Bronchial epithelial cell (primary cell): ENCODE measurements around the gene SMYD4. TPM values are rescaled to one million over a fixed set of nuclear protein-coding genes. Genes with fewer than 3 reads are reported as not detected.

Experiments used
- DNase-seq: peaks from one replicate; pipeline ENCODE4 v3.0.0-alpha.2; 2010; ENCODE audit warnings: low read depth
- FAIRE-seq: peaks from 2 replicates; lab custom pipeline; 2011; peaks lifted over from hg19 to GRCh38; lab: Jason Lieb, UNC
- H3K27me3 ChIP-seq: 2 replicates; pipeline ENCODE4 v1.5.1; 2011; ENCODE audit warnings: low read length; ENCODE audit not compliant: control insufficient read depth, insufficient read depth
- H3K36me3 ChIP-seq: 2 replicates; pipeline ENCODE4 v1.5.1; 2011; ENCODE audit warnings: low read length; ENCODE audit not compliant: control insufficient read depth, insufficient read depth
- H3K4me3 ChIP-seq: 2 replicates; pipeline ENCODE4 v1.5.1; 2011; ENCODE audit warnings: mild to moderate bottlenecking, low read depth, low read length, control low read depth
- total RNA-seq: library from RNA; depleted of rRNA; stranded (reverse); fragments of >200 nt; gene quantifications from 2 replicates; pipeline ENCODE4 v1.2.1, GENCODE V29; 2014
- TF ChIP-seq, protein P1 (sequence below): IDR thresholded peaks from 2 replicates; pipeline ENCODE4 v1.5.1; 2011; ENCODE audit warnings: mild to moderate bottlenecking, moderate library complexity, low read length, control low read depth, inconsistent platforms; ENCODE audit not compliant: insufficient read depth, severe bottlenecking

SMYD4 gene
- total RNA-seq, 1 donor from 2014 or later: 7.9 TPM

DNA sequence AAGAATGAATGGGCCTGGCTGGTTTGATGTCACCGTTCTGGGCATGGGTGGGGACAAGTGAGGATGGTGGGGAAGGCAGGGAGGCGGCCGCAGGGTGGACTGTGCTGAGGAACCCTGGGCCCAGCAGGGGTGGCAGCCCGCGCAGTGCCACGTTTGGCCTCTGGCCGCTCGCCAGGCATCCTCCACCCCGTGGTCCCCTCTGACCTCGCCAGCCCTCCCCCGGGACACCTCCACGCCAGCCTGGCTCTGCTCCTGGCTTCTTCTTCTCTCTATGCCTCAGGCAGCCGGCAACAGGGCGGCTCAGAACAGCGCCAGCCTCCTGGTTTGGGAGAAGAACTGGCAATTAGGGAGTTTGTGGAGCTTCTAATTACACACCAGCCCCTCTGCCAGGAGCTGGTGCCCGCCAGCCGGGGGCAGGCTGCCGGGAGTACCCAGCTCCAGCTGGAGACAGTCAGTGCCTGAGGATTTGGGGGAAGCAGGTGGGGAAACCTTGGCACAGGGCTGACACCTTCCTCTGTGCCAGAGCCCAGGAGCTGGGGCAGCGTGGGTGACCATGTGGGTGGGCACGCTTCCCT, 74.4 kb downstream of the SMYD4 start:
- no peak for FAIRE-seq
- H3K27me3 ChIP-seq: no peaks in the 10 kb centered on the region
- TF ChIP-seq, protein P1, sequence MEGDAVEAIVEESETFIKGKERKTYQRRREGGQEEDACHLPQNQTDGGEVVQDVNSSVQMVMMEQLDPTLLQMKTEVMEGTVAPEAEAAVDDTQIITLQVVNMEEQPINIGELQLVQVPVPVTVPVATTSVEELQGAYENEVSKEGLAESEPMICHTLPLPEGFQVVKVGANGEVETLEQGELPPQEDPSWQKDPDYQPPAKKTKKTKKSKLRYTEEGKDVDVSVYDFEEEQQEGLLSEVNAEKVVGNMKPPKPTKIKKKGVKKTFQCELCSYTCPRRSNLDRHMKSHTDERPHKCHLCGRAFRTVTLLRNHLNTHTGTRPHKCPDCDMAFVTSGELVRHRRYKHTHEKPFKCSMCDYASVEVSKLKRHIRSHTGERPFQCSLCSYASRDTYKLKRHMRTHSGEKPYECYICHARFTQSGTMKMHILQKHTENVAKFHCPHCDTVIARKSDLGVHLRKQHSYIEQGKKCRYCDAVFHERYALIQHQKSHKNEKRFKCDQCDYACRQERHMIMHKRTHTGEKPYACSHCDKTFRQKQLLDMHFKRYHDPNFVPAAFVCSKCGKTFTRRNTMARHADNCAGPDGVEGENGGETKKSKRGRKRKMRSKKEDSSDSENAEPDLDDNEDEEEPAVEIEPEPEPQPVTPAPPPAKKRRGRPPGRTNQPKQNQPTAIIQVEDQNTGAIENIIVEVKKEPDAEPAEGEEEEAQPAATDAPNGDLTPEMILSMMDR: no peak

DNA sequence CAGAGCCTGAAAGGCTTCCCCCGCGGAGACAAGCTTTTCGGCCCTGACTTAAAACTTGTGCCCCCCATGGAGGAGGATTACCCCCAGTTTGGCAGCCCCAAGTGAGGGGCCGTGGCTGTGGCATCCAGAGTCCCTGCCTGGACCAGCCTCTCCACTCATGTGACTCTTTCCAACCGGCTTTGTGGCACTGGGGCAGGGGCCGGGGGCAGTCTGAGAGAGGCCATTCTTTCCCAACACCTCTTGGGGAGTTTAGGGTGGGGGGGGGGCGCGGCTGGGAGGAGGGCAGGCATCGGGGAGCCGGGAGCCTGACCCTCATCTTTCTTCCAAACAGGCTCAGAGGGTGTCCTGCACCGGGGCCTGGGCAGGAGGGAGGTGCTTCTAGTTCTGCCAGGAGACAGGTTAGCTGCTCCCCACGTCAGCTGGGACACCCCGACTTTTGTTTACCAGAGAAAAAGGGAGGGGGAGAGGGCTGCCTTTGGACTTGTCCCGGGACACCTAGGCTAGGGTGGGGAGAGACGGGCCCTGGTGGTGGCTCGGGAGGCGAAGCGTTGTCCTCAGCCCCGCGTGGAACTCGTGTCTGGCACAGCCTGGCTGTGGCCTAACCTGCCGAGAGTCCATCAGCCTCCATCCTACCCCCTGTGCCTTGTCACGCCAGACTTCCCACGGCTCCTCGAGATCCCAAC, 75.1 kb downstream of the SMYD4 start:
- H3K36me3 ChIP-seq: peaks cover 1% of the 10 kb centered on the region
- FAIRE-seq: peak; percentile 66
- H3K4me3 ChIP-seq: no peak overlapping the region
- H3K27me3 ChIP-seq: no peaks in the 10 kb centered on the region
- TF ChIP-seq, protein P1: no peak
- DNase-seq: no peak

More for the DNA sequence above, 74.4 kb downstream of the SMYD4 start:
- H3K36me3 ChIP-seq: peaks cover 1% of the 10 kb centered on the region
- no peak overlapping the region for H3K4me3 ChIP-seq
- DNase-seq: no peak

DNA sequence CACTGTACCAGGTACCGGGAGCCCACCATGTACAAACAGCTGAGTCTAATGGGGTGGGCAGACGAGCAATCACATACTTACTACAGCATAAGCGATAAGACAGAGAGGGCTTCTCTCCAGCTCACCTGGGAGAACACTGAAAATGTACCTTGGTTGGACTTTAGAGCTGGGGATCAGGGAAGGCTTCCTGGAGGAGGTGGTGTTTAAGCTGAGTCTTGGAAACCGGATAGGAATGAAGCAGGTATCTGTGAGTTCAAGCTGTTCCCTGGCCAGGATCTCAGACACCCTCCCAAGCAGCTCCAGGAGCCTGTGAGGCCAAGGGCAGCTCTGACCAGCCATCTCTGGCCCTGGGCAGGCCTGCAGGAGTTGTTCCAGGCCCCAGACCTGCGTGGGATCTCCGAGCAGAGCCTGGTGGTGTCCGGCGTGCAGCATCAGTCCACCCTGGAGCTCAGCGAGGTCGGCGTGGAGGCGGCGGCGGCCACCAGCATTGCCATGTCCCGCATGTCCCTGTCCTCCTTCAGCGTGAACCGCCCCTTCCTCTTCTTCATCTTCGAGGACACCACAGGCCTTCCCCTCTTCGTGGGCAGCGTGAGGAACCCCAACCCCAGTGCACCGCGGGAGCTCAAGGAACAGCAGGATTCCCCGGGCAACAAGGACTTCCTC, 75.8 kb downstream of the SMYD4 start:
- Histone ChIP-seq H3K4me3 (no peak overlapping the region), H3K36me3 (peaks cover 1% of the 10 kb centered on the region), H3K27me3 (no peaks in the 10 kb centered on the region)
- DNase-seq: no peak
- no peak for FAIRE-seq
- TF ChIP-seq, protein P1: no peak

DNA sequence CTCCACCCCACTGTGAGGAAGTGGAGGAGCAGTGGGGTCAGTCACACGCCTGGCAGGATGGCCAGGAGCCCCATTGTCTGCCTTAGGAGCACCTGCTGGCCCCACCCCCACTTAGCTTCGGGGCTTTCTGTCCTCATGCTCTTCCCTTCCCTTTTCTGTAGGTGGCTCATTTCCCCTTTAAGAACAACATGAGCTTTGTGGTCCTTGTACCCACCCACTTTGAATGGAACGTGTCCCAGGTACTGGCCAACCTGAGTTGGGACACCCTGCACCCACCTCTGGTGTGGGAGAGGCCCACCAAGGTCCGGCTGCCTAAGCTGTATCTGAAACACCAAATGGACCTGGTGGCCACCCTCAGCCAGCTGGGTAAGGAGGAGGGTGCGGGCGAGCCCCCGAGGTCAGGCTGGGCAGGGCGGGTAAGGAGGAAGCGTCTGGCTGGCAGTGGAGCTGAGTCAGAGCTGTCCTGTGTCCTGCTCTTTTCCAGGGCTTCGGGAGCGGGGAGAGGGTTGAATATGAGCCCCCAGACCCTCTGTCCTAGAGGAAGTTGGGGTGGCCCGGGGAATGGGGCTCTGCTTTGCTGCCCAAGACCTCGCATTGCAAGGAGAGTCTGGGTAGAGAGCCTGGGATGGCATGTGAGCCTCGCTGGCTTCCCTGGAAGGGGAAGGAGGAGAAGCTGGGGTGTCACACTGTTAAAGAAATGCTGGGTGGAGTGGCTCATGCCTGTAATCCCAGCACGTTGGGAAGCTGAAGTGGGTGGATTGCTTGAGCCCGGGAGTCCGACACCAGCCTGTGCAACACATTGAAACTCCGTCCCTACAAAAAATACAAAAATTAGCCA, 77.1 kb downstream of the SMYD4 start:
- no peaks in the 10 kb centered on the region for H3K27me3 ChIP-seq
- peaks cover 1% of the 10 kb centered on the region for H3K36me3 ChIP-seq
- TF ChIP-seq, protein P1: no peak
- H3K4me3 ChIP-seq: peak overlapping the region; percentile 17
- no peak for FAIRE-seq
- DNase-seq: peak; percentile 57

DNA sequence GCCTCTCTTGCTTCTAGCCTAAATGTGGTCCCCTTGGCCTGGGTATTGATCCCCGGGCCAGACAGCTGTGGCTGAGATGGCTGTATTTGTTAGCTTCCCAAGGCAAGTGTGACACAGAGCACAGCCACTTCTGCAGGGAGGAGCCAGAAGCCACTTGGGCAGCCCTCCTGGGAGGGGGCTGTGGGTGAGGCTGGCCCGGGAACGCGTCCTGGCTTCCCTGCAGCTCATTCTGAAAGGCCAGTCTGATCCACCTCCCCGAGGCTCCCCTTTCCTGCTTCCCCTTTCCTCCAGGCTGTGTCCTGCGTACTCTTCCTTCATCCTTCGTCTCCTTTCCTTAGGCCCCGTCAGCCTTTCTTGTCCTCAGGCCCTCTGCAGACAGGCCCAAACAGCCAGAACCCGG, 79.1 kb downstream of the SMYD4 start:
- peaks cover 1% of the 10 kb centered on the region for H3K36me3 ChIP-seq
- H3K4me3 ChIP-seq: no peak overlapping the region
- no peaks in the 10 kb centered on the region for H3K27me3 ChIP-seq
- DNase-seq (no peak), FAIRE-seq (no peak)
- TF ChIP-seq, protein P1: no peak
